K562 (cell line): Measurements from ENCODE around the gene HSPE1. TPM values are rescaled to one million over a fixed set of nuclear protein-coding genes. Genes with fewer than 3 reads are reported as not detected.

ENCODE experiments used
- CEBPZ ChIP-seq: fragments of 150-350 bp; IDR thresholded peaks from 2 replicates; pipeline ENCODE4 v1.6.1; 2014; ENCODE audit warnings: low read depth, mild to moderate bottlenecking, low read length, borderline replicate concordance
- GABPA ChIP-seq: fragments of 200-800 bp; sonication (Bioruptor generic); conservative IDR thresholded peaks from 2 replicates; pipeline ENCODE4 v1.6.1; 2016; ENCODE audit warnings: low read depth, missing genetic modification characterization, missing compliant biosample characterization
- HDAC1 ChIP-seq, 2 experiments: fragments of 450-650 bp; IDR thresholded peaks; 2 replicates each; pipeline ENCODE4 v1.6.1; 2016 to 2017; ENCODE audit warnings: inconsistent platforms in 1 of 2, mild to moderate bottlenecking in 1 of 2, moderate library complexity in 1 of 2
- ZBTB40 ChIP-seq, 2 experiments: fragments of 450-650 bp in 1 of 2; sonication (generic) in 1 of 2; formaldehyde crosslinking in 1 of 2; IDR thresholded peaks; 2 replicates each; pipeline versions ENCODE4 v1.7.1 to v1.9.0; 2016 to 2022; ENCODE audit warnings: inconsistent platforms in 1 of 2, mild to moderate bottlenecking in 1 of 2, missing genetic modification reagents in 1 of 2
- polyA plus RNA-seq, 8 experiments: library from polyadenylated mRNA; depleted of rRNA in 4 of 8; stranded (reverse) in 5 of 8; unstranded in 3 of 8; fragments of >200 nt; fragmentation: Nextera tagmentation in 2 of 8; fragmentation: Illumina TruSeq in 1 of 8; extraction: Ambion mirVana in 2 of 8; extraction: Trizol in 1 of 8; gene quantifications; 2 replicates each; pipeline versions ENCODE4 v1.2.1 to v1.2.3, GENCODE V29; 2011 to 2014; ENCODE audit warnings: inconsistent platforms in 1 of 8, missing spikeins in 1 of 8
- total RNA-seq, 7 experiments: library from RNA; depleted of rRNA in 6 of 7; stranded (reverse); fragments of >200 nt in 6 of 7; fragmentation: Illumina TruSeq in 2 of 7; extraction: Trizol in 2 of 7; gene quantifications; 2 replicates each; pipeline versions ENCODE4 v1.2.1 to v1.2.3, GENCODE V29; 2011 to 2021; ENCODE audit warnings: low replicate concordance in 1 of 7

The HSPE1 gene
- total and polyA plus RNA-seq, 9 of the 15 experiments (the other 6 are each of a cell fraction or from before 2014, with no cell fraction given), result 223 to 1,007 (median 612) TPM

- TF ChIP-seq ZBTB40 (IDR thresholded peaks at IDR 0.05) (peak; percentile 88), ZBTB40 (CRISPR knock-in tag; IDR thresholded peaks at IDR 0.05) (no peak), HDAC1 (IDR thresholded peaks at IDR 0.05) (peak in 1 of 2 experiments; percentile 69; a peak in 1 of 4 replicates), CEBPZ (no peak), GABPA (tag) (peak; percentile 90)
These were observed 15.7 kb downstream of the HSPE1 start, which contains the start of gene MOB4 (continued) for GRCh38 chr2:197515739-197516392.
